Prostate gland (tissue), 2 donors: ENCODE data around the gene KIF26B.

Source experiments
- POLR2A ChIP-seq: fragments of 450-650 bp; IDR thresholded peaks from one replicate; pipeline ENCODE4 v1.6.1; 2016; ENCODE audit warnings: antibody characterized with exemption, mild to moderate bottlenecking
- TF ChIP-seq, protein P1 (sequence below), 4 experiments: fragments of 200-600 bp in 2 of 4; fragments of 450-650 bp in 2 of 4; sonication (generic) in 2 of 4; IDR thresholded peaks; 1 replicate in 3 of 4; 2 replicates in 1 of 4; pipeline ENCODE4 v1.5.1; 2016 to 2019; ENCODE audit warnings: antibody characterized with exemption in 4 of 4, mild to moderate bottlenecking in 2 of 4, moderate library complexity in 2 of 4

DNA sequence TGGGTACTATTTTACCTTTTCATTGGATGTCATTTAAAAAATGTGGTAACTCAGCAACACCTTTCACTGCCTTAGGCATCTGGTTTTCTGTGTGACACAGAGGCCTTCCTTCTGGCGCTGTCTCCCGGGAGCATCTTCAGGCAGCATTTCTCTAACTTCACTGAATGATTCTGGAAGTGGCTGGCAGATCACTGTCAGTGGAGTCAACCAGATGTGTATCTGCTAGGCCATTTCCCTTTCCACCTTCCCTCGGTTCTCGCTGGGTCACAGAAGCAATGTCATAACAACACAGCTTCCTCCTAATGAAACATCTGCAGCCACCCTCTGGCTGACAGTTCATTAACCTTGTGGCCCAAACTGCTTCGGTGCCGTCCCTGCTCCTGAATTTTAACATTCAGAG, 137.8 kb downstream of the KIF26B start:
- TF ChIP-seq, protein P1, sequence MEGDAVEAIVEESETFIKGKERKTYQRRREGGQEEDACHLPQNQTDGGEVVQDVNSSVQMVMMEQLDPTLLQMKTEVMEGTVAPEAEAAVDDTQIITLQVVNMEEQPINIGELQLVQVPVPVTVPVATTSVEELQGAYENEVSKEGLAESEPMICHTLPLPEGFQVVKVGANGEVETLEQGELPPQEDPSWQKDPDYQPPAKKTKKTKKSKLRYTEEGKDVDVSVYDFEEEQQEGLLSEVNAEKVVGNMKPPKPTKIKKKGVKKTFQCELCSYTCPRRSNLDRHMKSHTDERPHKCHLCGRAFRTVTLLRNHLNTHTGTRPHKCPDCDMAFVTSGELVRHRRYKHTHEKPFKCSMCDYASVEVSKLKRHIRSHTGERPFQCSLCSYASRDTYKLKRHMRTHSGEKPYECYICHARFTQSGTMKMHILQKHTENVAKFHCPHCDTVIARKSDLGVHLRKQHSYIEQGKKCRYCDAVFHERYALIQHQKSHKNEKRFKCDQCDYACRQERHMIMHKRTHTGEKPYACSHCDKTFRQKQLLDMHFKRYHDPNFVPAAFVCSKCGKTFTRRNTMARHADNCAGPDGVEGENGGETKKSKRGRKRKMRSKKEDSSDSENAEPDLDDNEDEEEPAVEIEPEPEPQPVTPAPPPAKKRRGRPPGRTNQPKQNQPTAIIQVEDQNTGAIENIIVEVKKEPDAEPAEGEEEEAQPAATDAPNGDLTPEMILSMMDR (IDR thresholded peaks at IDR 0.05), result no peak
- TF ChIP-seq POLR2A, result no peak
